PC-3 (cell line): Measurements from ENCODE around the gene ANKDD1B. TPM values are rescaled to one million over a fixed set of nuclear protein-coding genes. Genes with fewer than 3 reads are reported as not detected.

Experiments
- ATAC-seq: fragments of 200-7000 bp; cut with Tn5 transposase; 2 replicates; pipeline ENCODE4 v1.9.1; 2020; ENCODE audit warnings: mild to moderate bottlenecking, moderate library complexity
- BruUV-seq: library from RNA; stranded (reverse); fragments of 400-500 nt; replicated peaks from 2 replicates; lab custom pipeline; 2021; lab: Mats Ljungman, UMichigan
- CTCF ChIA-PET: fragments of 300-600 bp; sonication (Branson Sonifier 250); formaldehyde crosslinking; loops from one replicate; lab custom pipeline; 2022; ENCODE audit warnings: antibody characterized with exemption; lab: Charles Lee
- POLR2A ChIA-PET: fragments of 300-600 bp; sonication (Branson Sonifier 250); formaldehyde crosslinking; loops from one replicate; lab custom pipeline; 2022; ENCODE audit warnings: antibody characterized with exemption; ENCODE audit not compliant: unreplicated experiment; lab: Charles Lee
- DNase-seq: peaks from one replicate; pipeline ENCODE4 v3.0.0-alpha.2; 2015
- H2AFZ ChIP-seq: fragments of 300-600 bp; sonication (generic); 2 replicates; pipeline ENCODE4 v1.6.0; 2016; ENCODE audit warnings: antibody characterized with exemption, low read length
- H3F3A ChIP-seq: fragments of 300-600 bp; sonication (generic); one replicate; pipeline ENCODE4 v1.6.0; 2017; ENCODE audit warnings: antibody characterized with exemption, low read length, control low read depth, mild to moderate bottlenecking; ENCODE audit not compliant: unreplicated experiment
- H3K27ac ChIP-seq: fragments of 300-600 bp; sonication (generic); 2 replicates; pipeline ENCODE4 v1.5.1; 2016; ENCODE audit warnings: mild to moderate bottlenecking, low read length
- H3K27me3 ChIP-seq: fragments of 300-600 bp; sonication (generic); 2 replicates; pipeline ENCODE4 v1.6.1; 2016; ENCODE audit warnings: low read length, mixed read lengths
- H3K36me3 ChIP-seq: fragments of 300-600 bp; sonication (generic); 2 replicates; pipeline ENCODE4 v1.6.1; 2016; ENCODE audit warnings: low read depth, mixed run types, low read length, mixed read lengths
- H3K4me1 ChIP-seq: fragments of 300-600 bp; sonication (generic); 2 replicates; pipeline ENCODE4 v1.5.1; 2016; ENCODE audit warnings: low read length; ENCODE audit not compliant: insufficient read depth
- H3K4me2 ChIP-seq: fragments of 300-600 bp; sonication (generic); 2 replicates; pipeline ENCODE4 v1.6.0; 2016; ENCODE audit warnings: low read length
- H3K4me3 ChIP-seq: fragments of 300-600 bp; sonication (generic); 2 replicates; pipeline ENCODE4 v1.5.1; 2016; ENCODE audit warnings: mild to moderate bottlenecking, low read length, mixed read lengths
- H3K79me2 ChIP-seq: fragments of 300-600 bp; sonication (generic); 2 replicates; pipeline ENCODE4 v1.6.1; 2017; ENCODE audit warnings: low read length, mixed read lengths
- H3K9ac ChIP-seq: fragments of 300-600 bp; sonication (generic); 2 replicates; pipeline ENCODE4 v1.6.0; 2016; ENCODE audit warnings: mild to moderate bottlenecking, low read length
- H3K9me2 ChIP-seq: fragments of 300-600 bp; sonication (generic); replicated peaks from 2 replicates; pipeline ENCODE4 v1.6.1; 2016; ENCODE audit warnings: mixed run types, low read length, mixed read lengths
- H3K9me3 ChIP-seq: fragments of 300-600 bp; sonication (generic); 2 replicates; pipeline ENCODE4 v1.6.1; 2016; ENCODE audit warnings: low read length, mixed read lengths
- H4K20me1 ChIP-seq: fragments of 300-600 bp; sonication (generic); 2 replicates; pipeline ENCODE4 v1.6.1; 2016; ENCODE audit warnings: low read length, mixed read lengths
- CTCF ChIP-seq: fragments of 300-600 bp; sonication (generic); conservative IDR thresholded peaks from 2 replicates; pipeline ENCODE4 v1.5.1; 2017; ENCODE audit warnings: antibody characterized with exemption, low read depth, mild to moderate bottlenecking, low read length
- EZH2 ChIP-seq: fragments of 300-600 bp; sonication (generic); IDR thresholded peaks from one replicate; pipeline ENCODE4 v1.6.1; 2017; ENCODE audit warnings: antibody characterized with exemption, mild to moderate bottlenecking, low read length; ENCODE audit not compliant: unreplicated experiment
- EZH2phosphoT487 ChIP-seq: fragments of 300-600 bp; sonication (generic); IDR thresholded peaks from 2 replicates; pipeline ENCODE4 v1.6.1; 2018; ENCODE audit warnings: mild to moderate bottlenecking, antibody characterized with exemption, low read length, borderline replicate concordance
- intact Hi-C: fragments of 100-400 bp; cut with micrococcal nuclease; formaldehyde crosslinking; loops from 2 replicates; pipeline ENCODE4 v1.9.0; 2023
- total RNA-seq: library from RNA; depleted of rRNA; stranded (reverse); fragments of >200 nt; gene quantifications from 2 replicates; pipeline ENCODE4 v1.2.3, GENCODE V29; 2014

The ANKDD1B gene
- total RNA-seq, 1 experiment from 2014 or later, result 0.04 TPM

- no peaks in the 10 kb centered on the region for H3K79me2 ChIP-seq
- H3K9me2 ChIP-seq, result no peaks in the 10 kb centered on the region
- no peaks in the 10 kb centered on the region for H3K9me3 ChIP-seq
- H3K9ac ChIP-seq, result no peak overlapping the region
- no peak overlapping the region for H3K27ac ChIP-seq
- DNase-seq (no peak), ATAC-seq (no peak)
- BruUV-seq, result no TSS peak
- H3F3A ChIP-seq, result no peaks in the 10 kb centered on the region
- ChIA-PET CTCF (no interaction called here), POLR2A (no interaction called here)
- H4K20me1 ChIP-seq, result no peaks in the 10 kb centered on the region
- TF ChIP-seq CTCF, result no peak
- no peak for TF ChIP-seq EZH2phosphoT487
- intact Hi-C loops, result no loop called here
- no peak overlapping the region for H2AFZ ChIP-seq
- no peak overlapping the region for H3K4me3 ChIP-seq
- H3K36me3 ChIP-seq, result peaks cover 18% of the 10 kb centered on the region; the same call in 1 of the 2 replicates
- no peaks in the 10 kb centered on the region for H3K27me3 ChIP-seq
- no peak overlapping the region for H3K4me2 ChIP-seq
- peaks cover 2% of the 10 kb centered on the region for H3K4me1 ChIP-seq
Observed at GRCh38 chr5:75675783-75676182, 64.5 kb downstream of the ANKDD1B start.

- BruUV-seq, result no TSS peak
- H3K4me1 ChIP-seq, result peaks cover 6% of the 10 kb centered on the region
- ChIA-PET CTCF (no interaction called here), POLR2A (no interaction called here)
- H3K9me2 ChIP-seq, result no peaks in the 10 kb centered on the region
- peaks cover 18% of the 10 kb centered on the region; the same call in 1 of the 2 replicates for H3K36me3 ChIP-seq
- no peaks in the 10 kb centered on the region for H3K79me2 ChIP-seq
- no peaks in the 10 kb centered on the region for H3K9me3 ChIP-seq
- no peak overlapping the region for H3K27ac ChIP-seq
- no peak overlapping the region for H3K4me2 ChIP-seq
- ATAC-seq, result no peak
- DNase-seq, result no peak
- H3K27me3 ChIP-seq, result no peaks in the 10 kb centered on the region
- intact Hi-C loops, result no loop called here
- H3K9ac ChIP-seq, result no peak overlapping the region
- no peak overlapping the region for H3K4me3 ChIP-seq
- H3F3A ChIP-seq, result no peaks in the 10 kb centered on the region
- no peaks in the 10 kb centered on the region for H4K20me1 ChIP-seq
- TF ChIP-seq EZH2phosphoT487, result no peak
- no peak for TF ChIP-seq CTCF
- no peak for TF ChIP-seq EZH2
- H2AFZ ChIP-seq, result no peak overlapping the region
Observed at GRCh38 chr5:75677607-75678006, 66.4 kb downstream of the ANKDD1B start.

GRCh38 chr5:75678155-75678554, 66.9 kb downstream of the ANKDD1B start:
- no peak overlapping the region for H3K27ac ChIP-seq
- ChIA-PET POLR2A (no interaction called here), CTCF (no interaction called here)
- peaks cover 17% of the 10 kb centered on the region; the same call in 1 of the 2 replicates for H3K36me3 ChIP-seq
- H3K9me3 ChIP-seq, result no peaks in the 10 kb centered on the region
- intact Hi-C loops, result no loop called here
- no peak overlapping the region for H3K9ac ChIP-seq
- ATAC-seq (no peak), DNase-seq (no peak)
- no peak overlapping the region for H3K4me2 ChIP-seq
- peaks cover 6% of the 10 kb centered on the region for H3K4me1 ChIP-seq
- TF ChIP-seq EZH2 (no peak), CTCF (no peak), EZH2phosphoT487 (no peak)
- no peaks in the 10 kb centered on the region for H4K20me1 ChIP-seq
- no peaks in the 10 kb centered on the region for H3K79me2 ChIP-seq
- H3K9me2 ChIP-seq, result no peaks in the 10 kb centered on the region
- H3K4me3 ChIP-seq, result no peak overlapping the region
- H3F3A ChIP-seq, result no peaks in the 10 kb centered on the region
- no TSS peak for BruUV-seq
- H2AFZ ChIP-seq, result no peak overlapping the region
- no peaks in the 10 kb centered on the region for H3K27me3 ChIP-seq
